Measurements from ENCODE around the gene COQ4.
"Not testable (repeated sequence)": the region's sequence is repeated elsewhere in the genome, so short reads cannot be mapped to it uniquely, and the experiment has no call there.

The COQ4 gene

GRCh38 chr9:128304136-128304970, 18.3 kb upstream of the COQ4 start:
- DNase-seq, result no peak

GRCh38 chr9:128304971-128305288, 17.7 kb upstream of the COQ4 start:
- DNase-seq, result no peak

GRCh38 chr9:128309551-128309950, 13.1 kb upstream of the COQ4 start:
- DNase-seq, result no peak

DNA sequence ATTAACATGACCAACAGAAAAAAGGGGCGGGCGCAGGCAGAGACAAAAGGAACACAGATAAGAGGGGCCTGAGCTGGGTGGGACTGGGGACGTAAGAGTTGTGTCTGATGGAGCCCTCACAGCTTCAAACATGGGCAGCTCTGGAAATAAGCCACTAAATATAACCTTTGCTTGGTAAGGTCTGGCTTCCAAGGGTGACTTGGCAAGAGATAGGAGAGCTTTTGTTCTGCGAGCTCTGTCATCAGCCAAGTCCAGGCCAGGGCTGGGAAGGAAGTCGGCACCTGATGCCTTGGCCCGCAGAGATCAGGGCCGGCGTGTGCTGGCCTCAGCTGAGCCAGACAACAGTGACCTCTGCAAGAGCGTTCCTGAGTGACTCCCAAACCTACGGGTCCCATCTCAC, 12.2 kb upstream of the COQ4 start:
- DNase-seq, result no peak

DNA sequence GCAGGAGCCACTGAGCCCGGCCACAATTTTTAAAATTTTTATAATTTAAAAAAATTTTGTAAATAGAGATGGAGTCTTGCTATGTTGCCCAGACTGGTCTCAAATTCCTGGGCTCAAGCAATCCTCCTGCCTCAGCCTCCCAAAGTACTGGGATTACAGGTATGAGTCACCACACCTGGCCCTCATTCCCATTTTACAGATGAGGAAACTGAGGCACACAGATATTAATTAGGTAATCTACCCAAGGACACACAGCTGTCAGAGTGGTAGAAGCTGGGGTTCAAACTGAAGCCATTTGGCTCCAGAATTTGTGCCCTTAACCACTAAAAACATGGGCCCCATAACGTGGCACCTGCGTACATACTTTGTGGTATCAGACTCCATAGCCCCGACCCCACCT, 7.9 kb upstream of the COQ4 start:
- DNase-seq, result no peak

GRCh38 chr9:128316421-128316820, 6.2 kb upstream of the COQ4 start:
- no peak for DNase-seq

- no peak for DNase-seq
Measured at GRCh38 chr9:128317629-128318028, 5.0 kb upstream of the COQ4 start.

- no peak for DNase-seq
Measured at GRCh38 chr9:128321343-128321742, 1.3 kb upstream of the COQ4 start.

GRCh38 chr9:128321879-128322403, 698 bp upstream of the COQ4 start:
- no peak for DNase-seq

GRCh38 chr9:128323212-128323730, 632 bp downstream of the COQ4 start:
- DNase-seq, result no peak

DNA sequence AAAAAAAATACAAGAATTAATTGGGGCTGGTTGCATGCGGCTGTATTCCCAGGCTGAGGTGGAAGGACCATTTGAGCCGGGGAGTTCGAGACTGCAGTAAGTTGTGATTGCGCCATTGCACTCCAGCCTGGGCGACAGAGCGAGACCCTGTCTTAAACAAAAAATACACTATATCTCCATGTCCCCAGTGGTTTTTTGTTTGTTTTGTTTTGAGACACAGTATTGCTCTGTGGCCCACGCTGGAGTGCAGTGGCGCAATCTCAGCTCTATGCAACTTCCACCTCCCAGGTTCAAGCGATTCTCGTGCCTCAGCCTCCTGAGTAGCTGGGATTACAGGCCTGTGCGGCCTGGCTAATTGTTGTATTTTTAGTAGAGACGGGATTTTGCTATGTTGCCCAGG, 1.2 kb downstream of the COQ4 start:
- DNase-seq, result no peak

- DNase-seq, result no peak
Measured at GRCh38 chr9:128324401-128324800, 1.8 kb downstream of the COQ4 start.

DNA sequence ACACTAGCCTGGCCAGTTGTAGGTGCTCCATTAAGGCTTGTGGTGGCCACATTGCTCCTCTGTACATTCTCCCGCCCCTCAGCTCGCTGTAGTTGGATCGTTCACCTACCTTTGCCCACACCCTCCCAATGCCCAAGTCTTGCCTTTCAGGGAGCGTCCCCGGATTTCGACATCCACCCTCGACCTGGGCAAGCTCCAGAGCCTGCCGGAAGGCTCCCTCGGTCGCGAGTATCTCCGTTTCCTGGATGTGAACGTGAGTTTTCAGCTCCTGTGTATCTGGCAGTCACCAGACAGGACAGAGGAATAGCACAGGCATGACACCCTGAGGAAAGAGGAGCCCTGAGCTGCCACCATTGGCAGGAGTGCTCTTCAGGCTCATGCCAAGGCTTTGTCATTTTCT, 3.0 kb downstream of the COQ4 start:
- DNase-seq, result no peak

DNA sequence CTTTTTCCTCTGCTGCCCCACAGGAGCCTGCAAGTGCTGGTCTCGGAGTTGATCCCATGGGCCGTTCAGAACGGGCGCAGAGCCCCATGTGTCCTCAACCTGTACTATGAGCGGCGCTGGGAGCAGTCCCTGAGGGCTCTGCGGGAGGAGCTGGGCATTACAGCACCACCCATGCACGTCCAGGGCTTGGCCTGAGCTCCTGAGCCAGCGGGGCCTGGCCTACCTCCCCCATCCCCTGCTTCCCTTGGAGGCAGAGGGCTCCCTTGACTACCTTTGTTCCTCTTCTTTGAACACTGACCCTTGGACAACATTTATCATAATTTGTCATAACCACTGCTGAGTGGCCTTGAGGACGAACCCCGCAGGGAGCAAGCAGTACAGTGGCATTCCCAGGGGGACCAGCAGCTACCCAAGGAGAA, 10.8 kb downstream of the COQ4 start:
- DNase-seq, result no peak

- no peak for DNase-seq
Measured at GRCh38 chr9:128335161-128335560, 12.5 kb downstream of the COQ4 start.

- no peak for DNase-seq
Measured at GRCh38 chr9:128335914-128336313, 13.3 kb downstream of the COQ4 start.

GRCh38 chr9:128337936-128338335, 15.3 kb downstream of the COQ4 start:
- DNase-seq, result no peak

DNA sequence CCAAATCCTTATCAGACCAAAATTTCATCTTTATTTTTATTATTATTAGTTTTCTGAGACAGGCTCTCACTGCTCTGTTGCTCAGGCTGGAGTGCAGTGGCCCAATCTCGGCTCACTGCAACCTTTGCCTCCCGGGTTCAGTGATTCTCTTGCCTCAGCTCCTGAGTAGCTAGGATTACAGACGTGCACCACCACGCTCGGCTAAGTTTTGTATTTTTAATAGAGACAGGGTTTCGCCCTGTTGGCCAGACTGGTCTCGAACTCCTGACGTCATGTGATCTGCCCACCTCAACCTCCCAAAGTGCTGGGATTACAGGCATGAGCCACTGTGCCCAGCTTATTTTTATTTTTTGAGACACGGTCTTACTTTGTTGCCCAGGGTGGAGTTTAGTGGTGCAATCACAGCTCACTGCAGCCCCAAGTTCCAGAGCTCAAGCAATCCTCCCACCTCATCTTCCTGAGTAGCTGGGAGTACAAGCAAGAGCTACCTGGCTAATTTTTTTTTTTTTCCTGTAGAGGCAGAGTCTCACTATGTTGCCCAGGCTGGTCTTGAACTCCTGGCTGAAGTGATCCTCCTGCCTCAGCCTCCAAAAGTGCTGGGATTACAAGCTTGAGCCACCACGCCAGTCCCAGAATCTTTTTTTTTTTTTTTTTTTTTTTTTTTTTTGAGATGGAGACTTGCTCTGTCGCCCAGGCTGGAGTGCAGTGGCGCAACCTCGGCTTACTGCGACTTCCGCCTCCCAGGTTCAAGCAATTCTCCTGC, 16.4 kb downstream of the COQ4 start:
- DNase-seq, result not testable (repeated sequence)

- DNase-seq, result peak; percentile 82
Measured at GRCh38 chr9:128339761-128340690, 17.4 kb downstream of the COQ4 start, which contains the start of gene SLC27A4. Gene SLC27A4, plus strand, starts transcription at chr9:128340527. Its CDS starts 2,606 bp downstream, at chr9:128343133.

- peak; percentile 64 for DNase-seq
Measured at GRCh38 chr9:128340691-128341434, 18.2 kb downstream of the COQ4 start.

DNA sequence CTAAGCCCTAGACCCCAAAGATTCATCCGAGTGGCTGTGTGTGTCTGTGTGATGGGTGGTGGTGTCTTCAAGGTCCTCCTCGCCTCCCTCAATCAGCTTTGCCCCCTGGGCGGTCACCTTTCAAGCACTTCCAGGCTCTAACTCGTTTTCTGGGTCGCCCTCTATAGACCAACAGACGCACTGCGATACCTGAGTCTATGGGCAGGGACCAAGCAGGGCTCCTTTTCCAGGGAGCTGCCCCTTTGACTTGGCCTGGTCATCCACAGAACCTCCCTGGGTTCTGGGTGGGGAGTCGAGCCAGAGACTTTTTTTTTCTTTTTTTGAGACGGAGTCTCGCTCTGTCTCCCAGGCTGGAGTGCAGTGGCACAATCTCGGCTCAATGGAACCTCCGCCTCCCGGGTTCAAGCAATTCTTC, 18.8 kb downstream of the COQ4 start:
- peak; percentile 44 for DNase-seq
